ENCODE data around the gene FOXA1.
A peak's percentile ranks its signal among the peaks of the same experiment; 100 is the strongest.

FOXA1 gene

GRCh38 chr14:37594971-37595808, at the start of gene FOXA1, which contains the start of gene TTC6:
TSS of gene FOXA1 (minus strand) at chr14:37595249. CDS start at chr14:37594972, 277 bp downstream.
TSS of gene TTC6 (plus strand) at chr14:37595629. CDS start at chr14:37622065, 26,436 bp downstream.
- DNase-seq (ENCODE audit: low read depth, low spot score) = no peak
- peak within 1 kb of the TSS; percentile 97 for H3K27ac ChIP-seq

GRCh38 chr14:37643701-37644100, 48.7 kb upstream of the FOXA1 start:
- DNase-seq (ENCODE audit: low read depth, low spot score) = no peak
- no peak overlapping the region for H3K27ac ChIP-seq

GRCh38 chr14:37642125-37642524, 47.1 kb upstream of the FOXA1 start:
- H3K27ac ChIP-seq = no peak overlapping the region
- no peak for DNase-seq (ENCODE audit: low read depth, low spot score)

- H3K27ac ChIP-seq = no peak overlapping the region
- no peak for DNase-seq (ENCODE audit: low read depth, low spot score)
Observed at GRCh38 chr14:37641117-37641516, 46.1 kb upstream of the FOXA1 start.

GRCh38 chr14:37638599-37638998, 43.5 kb upstream of the FOXA1 start:
- DNase-seq (ENCODE audit: low read depth, low spot score) = no peak
- no peak overlapping the region for H3K27ac ChIP-seq

GRCh38 chr14:37637341-37637740, 42.3 kb upstream of the FOXA1 start:
- no peak for DNase-seq (ENCODE audit: low read depth, low spot score)

GRCh38 chr14:37625597-37626595, 30.8 kb upstream of the FOXA1 start:
- no peak for DNase-seq (ENCODE audit: low read depth, low spot score)
- no peak overlapping the region for H3K27ac ChIP-seq

More at GRCh38 chr14:37637341-37637740, 42.3 kb upstream of the FOXA1 start:
- no peak overlapping the region for H3K27ac ChIP-seq

- DNase-seq (ENCODE audit: low read depth, low spot score) = peak; percentile 83
- H3K27ac ChIP-seq = peak overlapping the region; percentile 95
Observed at GRCh38 chr14:37623971-37624370, 28.9 kb upstream of the FOXA1 start.

- peak; percentile 94 for DNase-seq (ENCODE audit: low read depth, low spot score)
- H3K27ac ChIP-seq = peak overlapping the region; percentile 95
Observed at GRCh38 chr14:37623426-37623951, 28.4 kb upstream of the FOXA1 start.

- H3K27ac ChIP-seq = no peak overlapping the region
- no peak for DNase-seq (ENCODE audit: low read depth, low spot score)
Observed at GRCh38 chr14:37622231-37622923, 27.3 kb upstream of the FOXA1 start.

GRCh38 chr14:37620856-37621255, 25.8 kb upstream of the FOXA1 start:
- DNase-seq (ENCODE audit: low read depth, low spot score) = no peak
- no peak overlapping the region for H3K27ac ChIP-seq

GRCh38 chr14:37618498-37619028, 23.5 kb upstream of the FOXA1 start:
- no peak overlapping the region for H3K27ac ChIP-seq

GRCh38 chr14:37617864-37618365, 22.9 kb upstream of the FOXA1 start:
- no peak for DNase-seq (ENCODE audit: low read depth, low spot score)
- no peak overlapping the region for H3K27ac ChIP-seq

More at GRCh38 chr14:37618498-37619028, 23.5 kb upstream of the FOXA1 start:
- DNase-seq (ENCODE audit: low read depth, low spot score) = no peak

GRCh38 chr14:37616853-37617252, 21.8 kb upstream of the FOXA1 start:
- DNase-seq (ENCODE audit: low read depth, low spot score) = no peak
- no peak overlapping the region for H3K27ac ChIP-seq

- no peak overlapping the region for H3K27ac ChIP-seq
- DNase-seq (ENCODE audit: low read depth, low spot score) = no peak
Observed at GRCh38 chr14:37615582-37616289, 20.7 kb upstream of the FOXA1 start.

GRCh38 chr14:37610945-37611523, 16.0 kb upstream of the FOXA1 start:
- no peak overlapping the region for H3K27ac ChIP-seq
- DNase-seq (ENCODE audit: low read depth, low spot score) = no peak

- DNase-seq (ENCODE audit: low read depth, low spot score) = no peak
- no peak overlapping the region for H3K27ac ChIP-seq
Observed at GRCh38 chr14:37608649-37609048, 13.6 kb upstream of the FOXA1 start.

GRCh38 chr14:37606678-37607077, 11.6 kb upstream of the FOXA1 start:
- no peak overlapping the region for H3K27ac ChIP-seq
- no peak for DNase-seq (ENCODE audit: low read depth, low spot score)
